HG03460 (cell line): ENCODE measurements around the gene SORCS2.

Experiments used
- ATAC-seq: cut with Tn5 transposase; IDR thresholded peaks from one replicate; pipeline ENCODE4 v1.9.1; 2021; ENCODE audit not compliant: unreplicated experiment

SORCS2 gene

GRCh38 chr4:7301126-7301785 is 108.9 kb downstream of the SORCS2 start:
- ATAC-seq = no peak

GRCh38 chr4:7301846-7302630 is 109.7 kb downstream of the SORCS2 start:
- no peak for ATAC-seq

DNA sequence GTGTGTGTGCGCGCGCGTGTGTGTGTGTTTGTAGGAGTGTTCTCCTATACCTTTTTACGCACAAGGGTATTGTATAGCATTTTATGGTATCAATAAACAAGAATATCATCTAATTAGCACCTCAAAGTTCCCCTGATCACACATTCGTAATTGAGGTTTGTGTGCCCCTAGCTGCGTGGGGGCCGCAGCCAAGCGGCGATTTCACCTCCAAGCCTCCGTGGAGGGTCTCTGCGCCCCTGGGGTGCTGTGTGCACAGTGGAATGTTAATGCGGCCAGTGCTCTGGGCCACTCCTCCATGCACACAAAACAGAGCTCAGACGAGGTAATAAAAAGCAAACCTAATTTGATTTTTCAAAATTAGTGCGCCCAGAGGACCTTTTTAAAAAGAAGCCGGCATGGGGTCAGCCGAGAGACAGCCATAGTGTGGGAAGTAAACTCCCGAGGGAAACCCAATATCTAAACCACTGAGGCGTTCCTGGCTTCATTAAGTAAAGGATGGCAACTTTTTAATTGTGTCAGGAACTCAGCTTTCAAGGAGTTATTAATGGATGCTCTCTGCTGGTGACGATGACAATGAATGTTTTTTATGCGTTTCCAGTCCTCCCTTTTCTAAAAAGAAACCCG is 110.6 kb downstream of the SORCS2 start:
- ATAC-seq = no peak

GRCh38 chr4:7303561-7303960 is 111.2 kb downstream of the SORCS2 start:
- no peak for ATAC-seq

DNA sequence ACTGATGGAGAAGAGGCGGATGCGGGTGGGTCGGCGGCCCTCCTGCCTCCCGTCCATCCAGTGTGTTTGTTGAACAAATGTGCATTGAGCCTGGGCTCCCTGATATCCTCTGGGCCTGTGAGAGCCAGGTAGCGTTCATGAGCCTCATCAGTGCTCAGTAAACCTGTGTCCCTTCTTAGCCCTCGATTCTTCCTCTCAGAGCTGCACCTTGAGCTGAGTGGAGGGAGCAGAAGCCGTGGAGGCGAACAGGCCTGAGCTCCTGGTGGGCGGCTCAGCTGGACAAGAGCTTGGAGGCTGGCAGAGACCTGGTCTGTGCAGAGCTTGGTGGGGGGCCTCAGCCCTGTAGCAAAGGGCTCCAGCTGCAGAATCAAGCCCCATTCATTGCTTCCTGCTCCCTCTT is 112.1 kb downstream of the SORCS2 start:
- no peak for ATAC-seq

GRCh38 chr4:7306021-7306965 is 114.0 kb downstream of the SORCS2 start:
- ATAC-seq = no peak

DNA sequence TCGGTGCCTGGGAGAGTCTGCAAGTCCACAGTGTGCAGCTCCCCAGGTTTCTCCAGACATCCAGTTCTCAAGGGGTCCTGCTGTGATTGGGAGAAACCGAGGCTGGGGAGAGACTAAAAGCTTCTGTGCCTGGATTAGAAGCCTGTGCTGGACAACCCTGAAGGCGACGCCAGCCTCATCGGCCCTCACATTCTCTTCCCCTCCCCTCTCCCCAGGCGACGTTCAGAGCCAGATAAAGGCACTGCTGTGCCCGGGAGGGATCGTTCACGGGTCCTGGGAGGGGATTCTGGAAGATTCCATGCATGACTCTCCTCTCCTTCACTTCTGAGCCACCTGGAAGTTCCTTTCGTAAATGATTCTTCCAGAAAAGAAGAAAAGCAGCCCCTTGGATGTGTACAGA is 114.6 kb downstream of the SORCS2 start:
- no peak for ATAC-seq

- no peak for ATAC-seq
Observed at GRCh38 chr4:7307394-7308099, 115.2 kb downstream of the SORCS2 start.

DNA sequence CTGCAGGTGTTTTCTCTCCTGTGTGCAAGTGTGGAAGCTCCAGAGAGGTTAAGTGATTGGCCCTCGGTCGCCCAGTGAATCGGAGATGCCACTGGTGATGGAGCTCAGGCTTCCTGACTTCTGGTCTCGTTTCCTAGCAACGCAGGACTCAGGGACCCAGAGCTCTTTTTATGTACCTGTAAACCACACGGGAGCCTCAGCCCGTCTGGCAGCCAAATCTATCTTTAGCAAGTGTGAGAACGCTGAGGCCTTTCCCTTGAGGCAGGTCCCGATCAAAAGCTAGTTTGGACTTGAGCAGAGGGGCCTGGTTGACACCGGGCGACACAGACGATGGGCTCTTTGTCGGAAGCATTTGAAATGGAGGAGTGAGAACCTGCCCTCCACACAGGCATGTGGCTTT is 116.8 kb downstream of the SORCS2 start:
- no peak for ATAC-seq

- ATAC-seq = no peak
Observed at GRCh38 chr4:7309636-7310390, 117.5 kb downstream of the SORCS2 start.

GRCh38 chr4:7310451-7310850 is 118.1 kb downstream of the SORCS2 start:
- no peak for ATAC-seq

DNA sequence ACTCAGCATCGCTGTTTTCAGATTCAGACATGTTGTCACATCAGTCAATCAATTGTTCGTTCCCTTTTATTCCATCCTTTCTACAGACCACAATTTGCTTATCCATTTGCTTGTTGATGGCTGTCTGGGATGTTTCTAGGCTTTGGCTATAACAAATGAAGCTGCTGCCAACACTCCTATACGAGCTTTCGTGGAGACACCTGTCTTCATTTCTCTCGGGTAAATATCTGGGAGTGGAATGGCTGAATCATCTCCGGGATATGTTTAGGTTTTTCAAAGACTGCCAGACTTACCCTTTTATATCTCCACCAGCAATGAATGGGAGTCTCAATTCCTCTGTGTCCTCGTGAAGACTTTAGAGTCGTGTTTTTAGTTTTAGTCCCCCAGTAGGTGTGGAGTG is 118.9 kb downstream of the SORCS2 start:
- no peak for ATAC-seq

GRCh38 chr4:7312691-7313090 is 120.4 kb downstream of the SORCS2 start:
- no peak for ATAC-seq

- ATAC-seq = no peak
Observed at GRCh38 chr4:7313347-7313811, 121.0 kb downstream of the SORCS2 start.

DNA sequence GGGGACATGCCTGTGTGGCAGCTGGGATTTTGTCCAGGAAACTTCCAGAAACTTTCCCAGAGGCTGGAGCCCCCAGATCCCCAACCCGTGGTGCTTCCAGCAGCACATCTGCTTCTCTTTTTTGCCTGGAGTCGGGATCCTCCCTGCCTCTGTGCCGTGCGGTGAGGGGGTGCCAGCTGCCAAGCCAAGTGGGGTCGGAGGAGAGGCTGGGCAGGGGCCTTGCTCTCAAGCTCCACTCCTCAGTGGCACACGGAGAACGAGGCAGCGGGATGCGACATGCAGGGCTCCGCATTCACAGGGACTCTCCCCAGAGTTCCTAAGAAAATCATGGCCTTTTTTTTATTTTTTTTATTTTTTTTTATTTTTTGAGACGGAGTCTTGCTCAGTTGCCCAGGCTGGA is 121.7 kb downstream of the SORCS2 start:
- ATAC-seq = no peak

- no peak for ATAC-seq
Observed at GRCh38 chr4:7315286-7315685, 122.9 kb downstream of the SORCS2 start.

DNA sequence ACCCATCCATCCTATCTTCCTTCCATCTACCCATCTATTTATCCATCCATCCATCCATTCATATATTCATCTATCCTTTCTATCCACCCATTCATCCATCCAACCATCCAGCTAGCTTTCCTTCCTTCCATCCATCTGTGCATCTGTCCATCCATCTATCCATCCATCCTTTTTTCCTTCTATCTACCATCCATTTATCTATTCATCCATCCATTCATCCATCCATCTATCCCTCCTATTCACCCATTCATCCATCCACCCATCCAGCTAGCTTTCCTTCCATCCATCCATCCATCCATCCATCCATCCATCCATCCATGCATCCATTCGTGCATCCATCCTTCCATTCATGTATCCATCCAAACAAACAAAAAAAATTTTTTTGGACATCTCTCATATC is 123.6 kb downstream of the SORCS2 start:
- ATAC-seq = no peak

- ATAC-seq = no peak
Observed at GRCh38 chr4:7319024-7319423, 126.7 kb downstream of the SORCS2 start.

DNA sequence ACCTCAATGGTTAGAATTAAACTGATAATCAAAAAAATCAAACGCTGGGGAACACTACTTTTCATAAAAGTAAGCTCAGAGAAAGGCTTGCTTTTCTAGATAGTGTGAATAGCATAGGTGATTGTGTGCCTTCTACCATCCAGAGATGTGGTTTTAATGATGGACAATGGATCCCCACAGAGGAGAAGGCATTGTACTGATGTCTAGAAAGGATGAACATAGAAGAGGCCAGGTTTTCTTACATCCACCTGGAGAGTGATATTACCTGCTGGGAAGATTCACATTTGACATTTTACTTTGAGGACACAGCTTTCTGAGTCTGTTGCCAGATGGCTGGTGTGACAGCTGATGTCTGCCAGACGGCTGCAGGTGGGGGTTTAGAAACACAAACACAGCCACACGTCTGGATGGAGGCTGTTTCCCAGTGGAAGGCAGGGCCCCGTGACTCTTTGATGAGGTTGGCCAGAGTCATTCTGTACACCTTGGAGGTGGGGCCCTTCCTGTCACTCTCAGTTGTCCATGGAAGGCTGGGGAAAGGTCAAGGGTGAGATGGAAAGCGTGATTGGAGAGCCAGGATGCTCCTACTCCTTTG is 128.0 kb downstream of the SORCS2 start:
- no peak for ATAC-seq
